ENCODE data around the gene SAMD14.

SAMD14 gene

DNA sequence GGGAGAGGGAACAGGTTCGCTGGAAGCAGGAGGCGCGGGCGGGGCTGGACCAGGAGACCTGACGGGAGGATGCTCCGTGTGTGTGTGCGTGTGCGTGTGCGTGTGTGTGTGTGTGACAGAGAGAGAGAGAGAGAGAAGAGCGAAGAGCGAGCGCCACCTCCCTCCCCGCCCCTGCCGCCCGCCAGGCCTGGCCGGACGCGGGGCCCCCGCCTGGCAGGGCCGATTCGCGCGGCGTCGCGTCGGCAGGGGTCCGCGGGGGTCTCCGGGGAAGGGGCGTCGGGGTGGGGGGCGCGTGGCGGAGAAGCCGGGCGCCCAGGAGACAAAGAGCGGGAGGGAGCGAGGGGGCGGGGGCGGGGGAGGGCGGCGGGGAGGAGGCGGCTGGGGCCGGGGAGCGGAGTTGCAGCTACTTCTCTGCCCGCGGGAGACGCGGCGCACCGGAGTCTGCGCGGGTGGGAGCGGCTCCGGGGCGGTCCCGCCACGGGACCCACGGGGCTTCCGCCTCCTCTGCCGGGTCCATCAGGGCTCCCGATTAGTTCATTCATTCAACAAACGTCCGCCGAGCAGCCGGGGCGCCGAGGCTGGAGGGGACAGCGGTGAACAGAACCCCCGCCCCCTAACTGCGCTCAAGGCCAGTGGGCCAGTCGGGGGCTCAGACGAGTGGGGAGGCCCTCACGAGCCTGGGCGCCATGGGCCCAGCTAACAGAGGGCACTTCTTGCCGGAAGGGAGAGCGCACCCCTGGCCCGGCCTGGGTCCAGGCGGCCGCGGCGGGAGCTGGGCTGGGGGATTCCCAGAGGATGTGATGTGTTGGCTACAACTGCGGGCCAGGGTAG is at the start of gene SAMD14:
Gene SAMD14 (minus strand): TSS at position 433 of the 831 bp plus-strand sequence. CDS start 5,201 bp downstream, outside the sequence.
- no peaks in the 10 kb centered on the region for H3K9me3 ChIP-seq (ENCODE audit: insufficient read depth, low read length, severe bottlenecking)
- no peaks in the 10 kb centered on the region for H3K4me1 ChIP-seq (ENCODE audit: insufficient read depth, low read length)
- ATAC-seq (ENCODE audit: insufficient read depth, low read depth) (no peak), DNase-seq (no peak)
- peaks cover 18% of the 10 kb centered on the region for H3K27me3 ChIP-seq (ENCODE audit: insufficient read depth, low read length, poor library complexity)
- H3K27ac ChIP-seq (ENCODE audit: low read length) = no peak within 1 kb of the TSS
- peaks cover 7% of the 10 kb centered on the region for H3K36me3 ChIP-seq (ENCODE audit: insufficient read depth, low read length)
- no peak within 1 kb of the TSS for H2AFZ ChIP-seq (ENCODE audit: low read depth, low read length)
- no peak within 1 kb of the TSS for H3K4me3 ChIP-seq (ENCODE audit: low read depth in 1 of 2, low read length in 2 of 2)
- H4K20me1 ChIP-seq (ENCODE audit: insufficient read depth, low read length) = 0 out of 2 replicates have a peak, but pooled peaks cover 5% of the 10 kb centered on the region
- TF ChIP-seq, protein P1, sequence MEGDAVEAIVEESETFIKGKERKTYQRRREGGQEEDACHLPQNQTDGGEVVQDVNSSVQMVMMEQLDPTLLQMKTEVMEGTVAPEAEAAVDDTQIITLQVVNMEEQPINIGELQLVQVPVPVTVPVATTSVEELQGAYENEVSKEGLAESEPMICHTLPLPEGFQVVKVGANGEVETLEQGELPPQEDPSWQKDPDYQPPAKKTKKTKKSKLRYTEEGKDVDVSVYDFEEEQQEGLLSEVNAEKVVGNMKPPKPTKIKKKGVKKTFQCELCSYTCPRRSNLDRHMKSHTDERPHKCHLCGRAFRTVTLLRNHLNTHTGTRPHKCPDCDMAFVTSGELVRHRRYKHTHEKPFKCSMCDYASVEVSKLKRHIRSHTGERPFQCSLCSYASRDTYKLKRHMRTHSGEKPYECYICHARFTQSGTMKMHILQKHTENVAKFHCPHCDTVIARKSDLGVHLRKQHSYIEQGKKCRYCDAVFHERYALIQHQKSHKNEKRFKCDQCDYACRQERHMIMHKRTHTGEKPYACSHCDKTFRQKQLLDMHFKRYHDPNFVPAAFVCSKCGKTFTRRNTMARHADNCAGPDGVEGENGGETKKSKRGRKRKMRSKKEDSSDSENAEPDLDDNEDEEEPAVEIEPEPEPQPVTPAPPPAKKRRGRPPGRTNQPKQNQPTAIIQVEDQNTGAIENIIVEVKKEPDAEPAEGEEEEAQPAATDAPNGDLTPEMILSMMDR (IDR thresholded peaks at IDR 0.05; ENCODE audit: borderline replicate concordance, extremely low read depth, low read length, poor library complexity, severe bottlenecking) = no peak
- TF ChIP-seq EZH2 (IDR thresholded peaks at IDR 0.05; ENCODE audit: borderline replicate concordance, low read depth, low read length, severe bottlenecking) = no peak
- H3K4me2 ChIP-seq (ENCODE audit: insufficient read depth, low read length) = no peak within 1 kb of the TSS
- H3K79me2 ChIP-seq (ENCODE audit: insufficient read depth, low read length) = no peaks in the 10 kb centered on the region
- no peak within 1 kb of the TSS for H3K9ac ChIP-seq (ENCODE audit: low read depth, low read length)

DNA sequence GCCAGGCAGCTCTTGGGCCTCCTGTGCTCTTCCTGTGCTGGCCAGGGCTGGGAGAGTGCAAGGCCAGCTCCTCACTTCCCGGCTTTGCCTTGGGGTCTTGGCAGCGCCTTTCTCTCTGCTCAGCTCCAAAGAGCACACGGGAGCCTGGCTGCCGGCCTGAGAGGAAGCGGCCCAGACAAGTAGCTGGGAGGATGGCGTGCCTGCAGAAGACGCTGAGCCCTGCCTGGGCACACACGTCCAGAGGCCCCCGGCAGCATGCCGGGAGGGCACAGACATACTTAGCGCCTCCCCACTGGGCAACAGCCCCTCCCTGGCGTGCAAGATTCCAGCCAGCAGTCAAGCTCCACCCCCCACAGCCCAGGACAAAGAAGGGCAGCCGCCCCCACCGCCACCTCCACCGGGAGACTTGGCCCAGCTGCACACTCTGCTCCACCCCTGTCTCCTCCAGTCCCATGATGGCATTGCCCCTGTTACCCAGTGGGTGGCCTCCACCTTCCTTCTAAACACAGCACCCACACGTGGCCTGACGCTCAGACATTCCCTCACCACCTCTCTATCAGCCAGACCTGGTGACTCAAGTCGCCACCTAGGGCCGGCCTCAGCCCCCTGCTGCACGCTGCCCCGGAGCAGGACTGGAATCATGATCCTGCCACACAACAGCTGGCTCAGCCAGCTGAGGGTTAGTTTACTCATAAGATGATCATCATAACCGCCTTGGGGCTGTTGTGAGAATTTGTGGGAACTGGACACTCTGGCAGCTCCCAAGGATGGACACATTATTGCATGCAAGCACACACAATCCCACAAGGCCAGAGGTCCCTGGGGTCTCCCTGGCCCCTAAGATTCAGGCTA is 48.2 kb upstream of the SAMD14 start:
- H3K4me1 ChIP-seq (ENCODE audit: insufficient read depth, low read length) = no peaks in the 10 kb centered on the region
- H4K20me1 ChIP-seq (ENCODE audit: insufficient read depth, low read length) = no peaks in the 10 kb centered on the region
- H3K36me3 ChIP-seq (ENCODE audit: insufficient read depth, low read length) = no peaks in the 10 kb centered on the region
- no peaks in the 10 kb centered on the region for H3K79me2 ChIP-seq (ENCODE audit: insufficient read depth, low read length)
- H2AFZ ChIP-seq (ENCODE audit: low read depth, low read length) = no peak overlapping the region
- no peak overlapping the region for H3K4me3 ChIP-seq (ENCODE audit: low read depth in 1 of 2, low read length in 2 of 2)
- no peaks in the 10 kb centered on the region for H3K27me3 ChIP-seq (ENCODE audit: insufficient read depth, low read length, poor library complexity)
- no peak overlapping the region for H3K9ac ChIP-seq (ENCODE audit: low read depth, low read length)
- H3K4me2 ChIP-seq (ENCODE audit: insufficient read depth, low read length) = no peak overlapping the region
- DNase-seq = no peak
- H3K9me3 ChIP-seq (ENCODE audit: insufficient read depth, low read length, severe bottlenecking) = no peaks in the 10 kb centered on the region
- H3K27ac ChIP-seq (ENCODE audit: low read length) = no peak overlapping the region
- ATAC-seq (ENCODE audit: insufficient read depth, low read depth) = peak; percentile 70
- TF ChIP-seq, protein P1 (IDR thresholded peaks at IDR 0.05; ENCODE audit: borderline replicate concordance, extremely low read depth, low read length, poor library complexity, severe bottlenecking) = peak; percentile 41
- no peak for TF ChIP-seq EZH2 (IDR thresholded peaks at IDR 0.05; ENCODE audit: borderline replicate concordance, low read depth, low read length, severe bottlenecking)

DNA sequence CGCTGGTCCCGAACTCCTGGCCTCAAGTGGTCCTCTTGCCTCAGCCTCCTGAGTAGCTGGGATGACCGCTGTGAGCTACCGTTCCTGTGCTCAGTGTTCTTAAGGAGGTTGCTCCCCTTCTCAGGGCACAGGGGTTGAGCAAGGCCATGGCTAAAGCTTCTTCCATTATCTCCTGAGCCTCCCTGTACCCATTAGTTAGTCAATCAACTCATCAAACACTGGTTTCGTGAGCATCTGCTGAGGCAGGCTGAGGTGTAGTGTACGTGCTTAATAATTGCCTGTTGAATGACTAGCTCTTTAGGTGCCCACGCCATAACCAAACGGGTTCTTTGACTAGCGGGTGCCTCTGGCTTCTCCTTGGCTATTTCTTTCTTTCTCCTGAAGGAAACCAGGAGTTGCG is 47.5 kb upstream of the SAMD14 start:
- Histone ChIP-seq H3K27ac (ENCODE audit: low read length) (no peak overlapping the region), H3K36me3 (ENCODE audit: insufficient read depth, low read length) (no peaks in the 10 kb centered on the region), H2AFZ (ENCODE audit: low read depth, low read length) (no peak overlapping the region), H3K79me2 (ENCODE audit: insufficient read depth, low read length) (no peaks in the 10 kb centered on the region), H3K4me2 (ENCODE audit: insufficient read depth, low read length) (no peak overlapping the region), H3K4me3 (ENCODE audit: low read depth in 1 of 2, low read length in 2 of 2) (no peak overlapping the region), H3K4me1 (ENCODE audit: insufficient read depth, low read length) (no peaks in the 10 kb centered on the region), H4K20me1 (ENCODE audit: insufficient read depth, low read length) (no peaks in the 10 kb centered on the region), H3K9ac (ENCODE audit: low read depth, low read length) (no peak overlapping the region), H3K9me3 (ENCODE audit: insufficient read depth, low read length, severe bottlenecking) (no peaks in the 10 kb centered on the region), H3K27me3 (ENCODE audit: insufficient read depth, low read length, poor library complexity) (no peaks in the 10 kb centered on the region)
- no peak for TF ChIP-seq EZH2 (IDR thresholded peaks at IDR 0.05; ENCODE audit: borderline replicate concordance, low read depth, low read length, severe bottlenecking)
- TF ChIP-seq, protein P1 (IDR thresholded peaks at IDR 0.05; ENCODE audit: borderline replicate concordance, extremely low read depth, low read length, poor library complexity, severe bottlenecking) = no peak
- ATAC-seq (ENCODE audit: insufficient read depth, low read depth) (no peak), DNase-seq (no peak)

Data from DND-41 (cell line).